Measurements from ENCODE around the gene ERLIN1. TPM values are rescaled to one million over a fixed set of nuclear protein-coding genes. Genes with fewer than 3 reads are reported as not detected.

Gene ERLIN1
- total RNA-seq, 1 experiment from 2014 or later: 33.0 TPM

DNA sequence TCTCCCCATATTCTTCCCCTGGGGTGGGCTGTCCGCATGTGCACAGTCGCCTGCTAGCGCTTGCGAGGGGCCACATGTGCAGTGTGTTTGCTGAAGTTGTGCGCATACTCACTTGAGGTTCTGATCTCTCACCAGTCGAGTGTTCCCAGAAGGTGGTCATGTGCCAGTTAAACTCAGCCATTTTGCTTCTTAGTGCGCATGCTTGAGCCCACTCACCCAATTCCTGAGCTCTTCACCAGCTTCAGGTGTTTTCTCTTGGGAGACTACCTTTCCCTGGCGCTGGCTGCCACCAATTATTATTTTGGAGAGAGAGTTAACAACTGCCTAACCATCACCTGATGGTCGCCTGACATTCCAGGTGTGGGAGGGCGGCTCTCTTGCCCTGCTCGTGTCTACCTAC, 79.0 kb downstream of the ERLIN1 start:
- Histone ChIP-seq H3K27me3 (ENCODE audit: insufficient read depth, low read length) (no peaks in the 10 kb centered on the region), H2AFZ (ENCODE audit: low read length) (no peak overlapping the region), H4K91ac (ENCODE audit: insufficient read length, low read depth, low read length) (no peak overlapping the region), H2BK15ac (ENCODE audit: low read depth, low read length) (no peak overlapping the region), H3K79me1 (ENCODE audit: insufficient read depth, low read depth, low read length, poor library complexity, severe bottlenecking) (no peaks in the 10 kb centered on the region), H4K5ac (ENCODE audit: insufficient read length, low read depth, low read length) (no peak overlapping the region), H3K27ac (ENCODE audit: insufficient read length, low read depth, low read length) (no peak overlapping the region), H4K20me1 (ENCODE audit: control insufficient read depth, insufficient read depth, insufficient read length) (no peaks in the 10 kb centered on the region), H2BK20ac (ENCODE audit: low read depth, low read length, poor library complexity, severe bottlenecking) (no peak overlapping the region), H2AK5ac (ENCODE audit: insufficient read length, low read length) (no peak overlapping the region), H3K18ac (ENCODE audit: insufficient read length, low read depth, low read length) (no peak overlapping the region), H3T11ph (ENCODE audit: low read length) (no peak overlapping the region), H2BK120ac (ENCODE audit: low read depth, low read length, poor library complexity, severe bottlenecking) (no peak overlapping the region), H2BK12ac (ENCODE audit: insufficient read length, low read depth, low read length) (no peak overlapping the region), H2BK5ac (ENCODE audit: insufficient read length, low read length) (no peak overlapping the region), H3K14ac (ENCODE audit: insufficient read depth, low read length) (no peak overlapping the region; the same call in 1 of the 2 replicates), H3K9ac (ENCODE audit: extremely low read depth, insufficient read length, low read length) (no peak overlapping the region), H3K23me2 (ENCODE audit: insufficient read length, low read depth, low read length, poor library complexity, severe bottlenecking) (no peaks in the 10 kb centered on the region), H3K56ac (ENCODE audit: insufficient read length, low read depth, low read length) (no peak overlapping the region), H3K4ac (ENCODE audit: low read depth, low read length) (no peak overlapping the region), H3K4me2 (ENCODE audit: insufficient read depth, insufficient read length, low read length) (no peak overlapping the region), H4K8ac (replicated peaks; ENCODE audit: insufficient read length, low read depth, low read length) (no peak overlapping the region), H3K4me1 (ENCODE audit: insufficient read depth, low read length) (no peaks in the 10 kb centered on the region), H3K23ac (ENCODE audit: insufficient read length, low read depth, low read length) (no peak overlapping the region), H3K9me3 (ENCODE audit: control insufficient read depth, low read depth, low read length) (no peaks in the 10 kb centered on the region), H3K79me2 (ENCODE audit: insufficient read depth, low read length) (no peaks in the 10 kb centered on the region)
- no peak for DNase-seq
- Mint-ChIP-seq H3K27me3 (ENCODE audit: low read depth) (peaks cover 1% of the 10 kb centered on the region; the same call in 1 of the 2 replicates), H3K36me3 (ENCODE audit: insufficient read depth in 1 of 3, low read depth in 3 of 3) (peaks cover 0 to 9% (median 4%) of the 10 kb centered on the region in 3 experiments; a peak in 3 of 7 replicates), H3K4me1 (peaks cover 7 to 11% of the 10 kb centered on the region in 2 experiments), H3K9me3 (peaks cover 12 to 18% of the 10 kb centered on the region in 2 experiments), H3K27ac (no peak overlapping the region), H3K4me3 (peak overlapping the region in 1 of 2 experiments; percentile 32; a peak in 1 of 5 replicates)
- TF ChIP-seq, protein P1, sequence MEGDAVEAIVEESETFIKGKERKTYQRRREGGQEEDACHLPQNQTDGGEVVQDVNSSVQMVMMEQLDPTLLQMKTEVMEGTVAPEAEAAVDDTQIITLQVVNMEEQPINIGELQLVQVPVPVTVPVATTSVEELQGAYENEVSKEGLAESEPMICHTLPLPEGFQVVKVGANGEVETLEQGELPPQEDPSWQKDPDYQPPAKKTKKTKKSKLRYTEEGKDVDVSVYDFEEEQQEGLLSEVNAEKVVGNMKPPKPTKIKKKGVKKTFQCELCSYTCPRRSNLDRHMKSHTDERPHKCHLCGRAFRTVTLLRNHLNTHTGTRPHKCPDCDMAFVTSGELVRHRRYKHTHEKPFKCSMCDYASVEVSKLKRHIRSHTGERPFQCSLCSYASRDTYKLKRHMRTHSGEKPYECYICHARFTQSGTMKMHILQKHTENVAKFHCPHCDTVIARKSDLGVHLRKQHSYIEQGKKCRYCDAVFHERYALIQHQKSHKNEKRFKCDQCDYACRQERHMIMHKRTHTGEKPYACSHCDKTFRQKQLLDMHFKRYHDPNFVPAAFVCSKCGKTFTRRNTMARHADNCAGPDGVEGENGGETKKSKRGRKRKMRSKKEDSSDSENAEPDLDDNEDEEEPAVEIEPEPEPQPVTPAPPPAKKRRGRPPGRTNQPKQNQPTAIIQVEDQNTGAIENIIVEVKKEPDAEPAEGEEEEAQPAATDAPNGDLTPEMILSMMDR (conservative IDR thresholded peaks at IDR 0.05): no peak
- no CpG with 5 or more reads among the region's 11 CpGs for WGBS (ENCODE audit: extremely low coverage, insufficient read length, low lambda C conversion rate)
